ENCODE data around the gene HMCN2.

The HMCN2 gene

DNA sequence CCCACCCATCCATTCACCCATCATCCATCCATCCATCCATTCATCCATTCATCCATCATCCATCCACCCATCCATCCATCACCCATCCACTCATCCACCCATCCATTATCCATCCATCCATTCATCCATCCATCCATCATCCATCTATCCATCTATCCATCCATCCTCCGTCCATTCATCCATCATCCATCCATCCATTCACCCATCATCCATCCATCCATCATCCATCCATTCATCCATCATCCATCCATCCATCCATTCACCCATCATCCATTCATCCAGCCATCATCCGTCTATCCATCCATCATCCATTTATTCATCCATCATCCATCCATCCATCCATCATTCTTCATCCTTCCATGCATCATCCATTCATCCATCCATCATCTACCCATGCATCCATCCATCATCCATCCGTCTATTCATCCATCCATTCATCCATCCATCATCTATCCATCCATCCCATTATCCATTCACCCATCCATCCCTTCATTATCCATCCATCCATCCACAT lies 189.3 kb downstream of the HMCN2 start:
- Histone ChIP-seq H3K9me3 (ENCODE audit: control insufficient read depth, insufficient read depth, low read length) (no peaks in the 10 kb centered on the region), H3K4me3 (ENCODE audit: low read depth, low read length) (no peak overlapping the region), H3K27me3 (ENCODE audit: control insufficient read depth, insufficient read depth, low read length) (no peaks in the 10 kb centered on the region), H3K9ac (ENCODE audit: low read depth, low read length) (no peak overlapping the region), H3K36me3 (ENCODE audit: control insufficient read depth, insufficient read depth, low read length) (0 out of 2 replicates have a peak, but pooled peaks cover 6% of the 10 kb centered on the region), H3K27ac (ENCODE audit: low read depth, low read length) (no peak overlapping the region), H3K4me1 (ENCODE audit: control insufficient read depth, insufficient read depth, low read length) (peaks cover 7% of the 10 kb centered on the region; the same call in 1 of the 2 replicates)

DNA sequence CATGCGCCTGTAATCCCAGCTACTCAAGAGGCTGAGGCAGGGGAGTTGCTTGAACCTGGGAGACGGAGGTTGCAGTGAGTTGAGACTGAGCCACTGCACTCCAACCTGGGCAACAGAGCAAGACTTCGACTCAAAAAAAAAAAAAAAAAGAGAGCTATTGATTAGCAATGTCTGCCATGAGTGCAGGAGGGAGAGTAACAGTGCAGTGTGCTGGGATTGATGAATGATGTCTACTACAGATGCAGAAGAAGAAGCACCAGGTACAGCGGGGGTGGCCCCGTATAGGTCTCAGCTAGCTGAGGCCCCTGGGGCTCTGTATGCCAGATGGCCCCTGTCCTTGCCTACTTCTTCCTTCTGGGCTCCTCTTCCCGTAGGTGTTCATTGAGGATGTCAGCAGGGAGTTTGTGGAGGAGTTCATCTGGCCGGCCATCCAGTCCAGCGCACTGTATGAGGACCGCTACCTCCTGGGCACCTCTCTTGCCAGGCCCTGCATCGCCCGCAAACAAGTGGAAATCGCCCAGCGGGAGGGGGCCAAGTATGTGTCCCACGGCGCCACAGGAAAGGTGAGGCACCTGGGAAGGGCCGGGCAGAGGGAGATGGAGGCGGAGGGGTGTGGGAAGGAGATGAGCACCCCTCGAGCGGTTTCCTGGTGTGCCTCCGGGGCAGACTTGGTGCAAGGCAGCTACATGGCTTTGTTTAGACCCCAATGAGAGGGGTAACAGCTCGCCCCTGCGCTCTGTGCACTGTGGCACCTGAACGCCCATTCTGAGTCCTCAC lies 192.7 kb downstream of the HMCN2 start:
- Histone ChIP-seq H3K27me3 (ENCODE audit: control insufficient read depth, insufficient read depth, low read length) (no peaks in the 10 kb centered on the region), H3K4me1 (ENCODE audit: control insufficient read depth, insufficient read depth, low read length) (no peaks in the 10 kb centered on the region), H3K36me3 (ENCODE audit: control insufficient read depth, insufficient read depth, low read length) (peaks cover 6% of the 10 kb centered on the region; the same call in 1 of the 2 replicates), H3K4me3 (ENCODE audit: low read depth, low read length) (no peak overlapping the region), H3K9me3 (ENCODE audit: control insufficient read depth, insufficient read depth, low read length) (no peaks in the 10 kb centered on the region), H3K27ac (ENCODE audit: low read depth, low read length) (no peak overlapping the region), H3K9ac (ENCODE audit: low read depth, low read length) (no peak overlapping the region)

DNA sequence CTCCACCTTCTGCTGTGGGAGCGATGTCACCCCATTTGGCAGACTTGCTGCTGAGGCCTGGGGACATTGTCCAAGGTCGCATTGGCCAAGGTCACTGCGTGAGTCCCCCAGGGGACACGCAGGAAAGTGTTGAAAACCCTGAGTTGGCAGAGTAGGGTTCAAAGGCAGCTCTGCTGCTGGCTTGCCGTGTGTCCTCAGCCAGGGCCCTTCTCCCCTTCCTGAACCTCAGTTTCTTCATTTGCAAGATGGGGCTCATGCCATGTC lies 193.2 kb downstream of the HMCN2 start:
- Histone ChIP-seq H3K36me3 (ENCODE audit: control insufficient read depth, insufficient read depth, low read length) (peaks cover 7% of the 10 kb centered on the region; the same call in 1 of the 2 replicates), H3K4me1 (ENCODE audit: control insufficient read depth, insufficient read depth, low read length) (no peaks in the 10 kb centered on the region), H3K9me3 (ENCODE audit: control insufficient read depth, insufficient read depth, low read length) (no peaks in the 10 kb centered on the region), H3K9ac (ENCODE audit: low read depth, low read length) (no peak overlapping the region), H3K4me3 (ENCODE audit: low read depth, low read length) (no peak overlapping the region), H3K27ac (ENCODE audit: low read depth, low read length) (no peak overlapping the region), H3K27me3 (ENCODE audit: control insufficient read depth, insufficient read depth, low read length) (no peaks in the 10 kb centered on the region)

DNA sequence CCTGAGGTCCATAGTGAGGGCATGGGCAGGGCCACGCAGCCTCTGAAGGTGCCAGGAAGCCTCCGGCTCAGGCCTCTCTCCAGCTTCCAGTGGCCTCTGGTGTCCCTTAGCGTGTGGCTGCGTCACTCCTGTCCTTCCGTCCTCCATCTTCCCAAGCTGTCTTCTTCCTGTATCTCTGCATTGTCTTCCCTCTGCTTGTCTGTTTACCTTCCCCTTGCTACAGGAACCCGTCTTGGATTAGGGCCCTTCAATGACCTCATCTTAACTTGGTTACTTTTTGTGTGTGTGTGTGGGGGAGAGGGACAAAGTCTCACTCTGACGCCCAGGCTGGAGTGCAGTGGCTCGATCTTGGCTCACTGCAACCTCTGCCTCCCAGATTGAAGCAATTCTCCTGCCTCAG lies 193.6 kb downstream of the HMCN2 start:
- H3K9ac ChIP-seq (ENCODE audit: low read depth, low read length): no peak overlapping the region
- H3K4me3 ChIP-seq (ENCODE audit: low read depth, low read length): no peak overlapping the region
- no peaks in the 10 kb centered on the region for H3K4me1 ChIP-seq (ENCODE audit: control insufficient read depth, insufficient read depth, low read length)
- H3K27me3 ChIP-seq (ENCODE audit: control insufficient read depth, insufficient read depth, low read length): no peaks in the 10 kb centered on the region
- H3K27ac ChIP-seq (ENCODE audit: low read depth, low read length): no peak overlapping the region
- peaks cover 11% of the 10 kb centered on the region; the same call in 1 of the 2 replicates for H3K36me3 ChIP-seq (ENCODE audit: control insufficient read depth, insufficient read depth, low read length)
- no peaks in the 10 kb centered on the region for H3K9me3 ChIP-seq (ENCODE audit: control insufficient read depth, insufficient read depth, low read length)

DNA sequence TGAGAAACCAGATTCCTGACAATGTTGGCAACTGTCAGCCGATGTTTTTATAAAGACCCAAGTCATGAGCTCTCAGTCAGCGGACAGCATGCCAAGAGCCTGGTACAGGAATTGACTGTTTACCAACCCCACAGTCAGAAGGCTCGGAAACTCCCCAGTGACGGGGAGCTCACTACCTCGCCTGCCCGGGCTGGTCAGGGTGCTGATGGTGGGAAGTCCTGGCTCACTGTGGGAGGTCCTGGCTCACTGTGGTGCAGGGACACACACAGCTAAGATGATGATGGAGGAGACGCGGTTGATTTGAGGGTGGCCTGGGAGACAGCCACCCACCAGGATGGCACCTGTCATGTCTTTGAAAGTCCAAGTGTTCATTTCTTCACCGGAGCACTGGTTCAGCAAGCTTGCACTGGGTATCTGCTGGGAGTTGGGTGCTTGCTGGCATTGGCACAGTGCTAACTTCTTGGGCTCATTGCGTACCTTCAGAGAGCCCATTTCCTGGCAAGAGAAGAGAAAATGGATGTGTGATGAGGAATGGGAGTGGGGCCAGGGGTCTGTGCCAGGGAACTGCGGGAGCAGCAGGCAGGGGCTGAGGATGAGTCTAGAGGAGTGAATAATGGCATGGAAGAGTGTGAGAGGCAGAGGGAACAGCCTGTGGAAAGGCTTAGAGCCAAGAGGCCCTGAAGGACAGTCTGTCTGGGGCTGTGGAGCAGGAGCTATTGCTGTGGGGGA lies 194.5 kb downstream of the HMCN2 start:
- Histone ChIP-seq H3K27ac (ENCODE audit: low read depth, low read length) (no peak overlapping the region), H3K27me3 (ENCODE audit: control insufficient read depth, insufficient read depth, low read length) (no peaks in the 10 kb centered on the region), H3K9ac (ENCODE audit: low read depth, low read length) (no peak overlapping the region), H3K36me3 (ENCODE audit: control insufficient read depth, insufficient read depth, low read length) (peaks cover 15% of the 10 kb centered on the region; the same call in 1 of the 2 replicates), H3K4me3 (ENCODE audit: low read depth, low read length) (no peak overlapping the region), H3K4me1 (ENCODE audit: control insufficient read depth, insufficient read depth, low read length) (no peaks in the 10 kb centered on the region), H3K9me3 (ENCODE audit: control insufficient read depth, insufficient read depth, low read length) (no peaks in the 10 kb centered on the region)

DNA sequence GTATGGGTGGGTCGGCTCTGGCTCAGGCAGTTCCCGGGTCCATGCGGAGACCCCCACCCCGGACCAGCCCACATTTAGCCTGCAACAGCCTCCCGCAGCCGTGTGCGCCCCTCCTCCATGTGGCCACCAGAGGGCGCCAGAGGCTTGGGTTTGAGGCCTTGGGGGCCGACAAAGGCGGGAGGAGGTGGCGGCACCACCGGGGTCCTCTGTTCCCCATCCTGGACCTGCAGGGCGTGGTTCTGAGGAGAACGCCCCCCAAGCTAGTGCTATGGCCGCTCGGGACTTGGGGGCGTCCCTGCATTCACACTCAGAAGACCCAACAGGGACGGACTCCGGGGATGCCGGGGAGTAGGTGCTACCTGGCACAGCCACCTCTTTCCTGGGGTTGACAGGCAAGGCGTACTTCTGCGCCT lies 195.7 kb downstream of the HMCN2 start:
- H3K27me3 ChIP-seq (ENCODE audit: control insufficient read depth, insufficient read depth, low read length): no peaks in the 10 kb centered on the region
- no peaks in the 10 kb centered on the region for H3K9me3 ChIP-seq (ENCODE audit: control insufficient read depth, insufficient read depth, low read length)
- no peaks in the 10 kb centered on the region for H3K4me1 ChIP-seq (ENCODE audit: control insufficient read depth, insufficient read depth, low read length)
- peaks cover 17% of the 10 kb centered on the region for H3K36me3 ChIP-seq (ENCODE audit: control insufficient read depth, insufficient read depth, low read length)
- H3K9ac ChIP-seq (ENCODE audit: low read depth, low read length): no peak overlapping the region
- no peak overlapping the region for H3K4me3 ChIP-seq (ENCODE audit: low read depth, low read length)
- H3K27ac ChIP-seq (ENCODE audit: low read depth, low read length): no peak overlapping the region

DNA sequence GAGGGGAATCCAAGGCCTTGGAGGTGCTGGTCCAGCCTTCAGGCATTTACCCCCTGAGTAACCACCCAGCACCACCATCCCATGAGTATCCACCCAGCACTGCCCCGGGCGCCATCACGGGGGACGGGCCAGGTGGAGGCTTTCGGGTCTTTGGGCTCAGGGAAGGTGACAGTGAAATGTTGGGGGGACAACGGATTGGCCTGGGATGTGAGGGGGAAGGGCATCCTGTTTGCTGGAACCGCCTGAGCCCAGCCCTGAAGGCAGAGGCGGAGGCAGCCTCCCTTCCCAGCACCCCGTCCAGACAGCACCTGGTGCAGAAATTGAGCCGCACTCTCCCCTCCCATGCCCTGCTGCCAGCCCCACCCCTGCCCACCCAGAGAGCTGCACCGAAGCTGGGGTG lies 196.2 kb downstream of the HMCN2 start:
- H3K36me3 ChIP-seq (ENCODE audit: control insufficient read depth, insufficient read depth, low read length): peaks cover 22% of the 10 kb centered on the region
- no peaks in the 10 kb centered on the region for H3K9me3 ChIP-seq (ENCODE audit: control insufficient read depth, insufficient read depth, low read length)
- no peak overlapping the region for H3K4me3 ChIP-seq (ENCODE audit: low read depth, low read length)
- no peak overlapping the region for H3K9ac ChIP-seq (ENCODE audit: low read depth, low read length)
- H3K4me1 ChIP-seq (ENCODE audit: control insufficient read depth, insufficient read depth, low read length): no peaks in the 10 kb centered on the region
- H3K27ac ChIP-seq (ENCODE audit: low read depth, low read length): no peak overlapping the region
- no peaks in the 10 kb centered on the region for H3K27me3 ChIP-seq (ENCODE audit: control insufficient read depth, insufficient read depth, low read length)

DNA sequence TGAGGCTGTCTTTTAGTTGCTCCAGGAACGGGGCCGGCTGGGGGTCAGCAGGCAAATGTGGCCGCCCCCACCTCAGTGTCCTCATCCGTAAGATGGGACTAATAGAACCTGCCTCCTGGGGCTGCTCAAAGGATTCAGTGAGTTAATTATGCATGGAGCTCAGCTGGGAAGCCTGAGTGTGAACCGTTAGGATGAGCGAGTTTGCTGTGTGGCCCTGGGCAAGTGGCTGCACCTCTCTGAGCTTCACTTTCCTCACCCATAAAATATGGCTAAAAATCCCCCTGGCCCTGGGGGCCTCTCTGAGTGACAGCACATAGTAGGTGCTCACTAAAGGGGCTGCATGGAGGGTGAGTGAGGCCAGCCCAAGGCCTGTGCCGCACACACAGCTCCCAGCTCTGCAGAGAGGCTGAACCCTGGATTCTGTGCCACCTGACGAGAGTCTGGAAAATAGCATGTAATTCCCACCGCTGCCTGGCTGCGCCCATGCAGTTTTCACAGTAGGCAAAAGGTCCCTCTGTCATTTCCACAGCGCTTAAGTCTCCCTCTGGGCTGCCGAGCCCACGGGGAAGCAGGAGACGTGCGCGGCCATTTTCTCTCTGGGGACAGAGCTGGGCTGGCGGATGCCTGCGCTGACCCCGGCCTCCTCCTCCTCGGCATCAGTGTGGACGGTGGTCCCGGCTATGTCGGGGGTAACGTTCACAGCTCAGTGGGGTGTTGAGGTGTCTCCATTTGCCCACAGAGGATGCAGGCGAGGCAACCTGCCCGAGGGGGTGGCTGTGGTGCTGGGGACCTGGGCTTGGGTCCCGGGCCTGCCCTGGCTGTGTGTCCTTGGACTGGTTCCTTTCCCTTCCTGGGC lies 197.4 kb downstream of the HMCN2 start:
- H3K27me3 ChIP-seq (ENCODE audit: control insufficient read depth, insufficient read depth, low read length): no peaks in the 10 kb centered on the region
- no peaks in the 10 kb centered on the region for H3K9me3 ChIP-seq (ENCODE audit: control insufficient read depth, insufficient read depth, low read length)
- H3K36me3 ChIP-seq (ENCODE audit: control insufficient read depth, insufficient read depth, low read length): peaks cover 23% of the 10 kb centered on the region
- H3K9ac ChIP-seq (ENCODE audit: low read depth, low read length): no peak overlapping the region
- no peak overlapping the region for H3K4me3 ChIP-seq (ENCODE audit: low read depth, low read length)
- H3K4me1 ChIP-seq (ENCODE audit: control insufficient read depth, insufficient read depth, low read length): peaks cover 4% of the 10 kb centered on the region; the same call in 1 of the 2 replicates
- no peak overlapping the region for H3K27ac ChIP-seq (ENCODE audit: low read depth, low read length)

DNA sequence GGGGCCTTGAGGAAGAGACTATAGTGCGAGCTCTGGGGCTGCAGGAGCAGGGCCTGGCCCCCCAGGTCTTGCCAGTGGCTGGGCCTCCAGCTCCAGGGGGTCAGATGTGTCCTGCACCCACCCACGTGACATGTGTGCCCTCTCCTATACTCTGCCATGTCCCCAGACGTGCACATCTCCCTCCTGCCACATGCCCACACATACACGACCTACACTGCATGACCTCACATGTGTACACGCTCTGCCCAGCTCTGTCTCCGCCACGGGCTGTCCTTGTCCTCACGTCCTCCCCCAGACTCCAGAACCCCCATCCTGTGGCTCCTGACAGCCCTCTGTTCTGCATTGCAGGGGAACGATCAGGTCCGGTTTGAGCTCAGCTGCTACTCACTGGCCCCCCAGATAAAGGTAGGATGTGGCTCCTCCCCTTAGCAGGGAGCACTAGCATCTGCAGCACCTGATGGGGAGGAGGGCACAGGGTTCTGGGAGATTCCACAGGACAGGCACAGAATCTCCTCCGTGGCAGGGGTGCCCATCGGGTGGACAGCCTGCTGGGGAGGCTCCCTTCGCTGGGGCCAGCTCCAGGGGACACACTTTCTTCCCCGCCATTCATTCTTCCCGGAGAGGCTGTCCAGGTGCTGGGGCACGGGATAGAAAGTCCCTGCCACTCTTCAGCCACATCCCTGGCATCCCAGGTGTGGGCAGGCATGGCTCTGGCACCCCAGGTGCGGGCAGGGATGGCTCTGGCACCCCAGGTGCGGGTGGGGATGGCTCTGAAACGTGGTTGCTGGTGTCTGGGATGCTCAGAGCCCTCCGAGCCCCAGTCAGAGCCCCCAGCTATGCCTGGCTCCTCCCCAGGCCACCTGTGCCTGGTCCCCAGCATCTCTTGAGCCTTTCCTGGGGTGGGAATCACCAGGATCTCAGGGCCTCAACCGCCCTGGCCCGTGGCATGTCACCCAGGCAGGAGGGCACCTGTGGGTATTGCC lies 198.5 kb downstream of the HMCN2 start:
- H3K9ac ChIP-seq (ENCODE audit: low read depth, low read length): no peak overlapping the region
- no peak overlapping the region for H3K4me3 ChIP-seq (ENCODE audit: low read depth, low read length)
- H3K27me3 ChIP-seq (ENCODE audit: control insufficient read depth, insufficient read depth, low read length): no peaks in the 10 kb centered on the region
- H3K36me3 ChIP-seq (ENCODE audit: control insufficient read depth, insufficient read depth, low read length): peaks cover 19% of the 10 kb centered on the region
- peaks cover 4% of the 10 kb centered on the region; the same call in 1 of the 2 replicates for H3K4me1 ChIP-seq (ENCODE audit: control insufficient read depth, insufficient read depth, low read length)
- no peaks in the 10 kb centered on the region for H3K9me3 ChIP-seq (ENCODE audit: control insufficient read depth, insufficient read depth, low read length)
- no peak overlapping the region for H3K27ac ChIP-seq (ENCODE audit: low read depth, low read length)

All from HUES48 (cell line).